A549 (cell line): Measurements from ENCODE around the gene SLC22A31. TPM values are rescaled to one million over a fixed set of nuclear protein-coding genes. Genes with fewer than 3 reads are reported as not detected.

Experiments
- ATAC-seq, 2 experiments: fragments of 200-7000 bp in 1 of 2; fragments of >200 bp in 1 of 2; cut with Nextera tagmentation in 1 of 2; cut with Tn5 transposase in 1 of 2; 3 replicates each; pipeline versions ENCODE4 v1.8.0 to v1.9.1; 2018 to 2020; ENCODE audit warnings: mild to moderate bottlenecking in 1 of 2, moderate library complexity in 1 of 2
- CTCF ChIA-PET: fragments of 300-600 bp; sonication (Branson Sonifier 250); formaldehyde crosslinking; extraction: SDS; loops from one replicate; lab custom pipeline; 2021; ENCODE audit warnings: antibody characterized with exemption, inconsistent platforms; lab: Yijun Ruan, JAX
- POLR2A ChIA-PET: fragments of 350-600 bp; formaldehyde crosslinking; extraction: SDS; loops from one replicate; lab custom pipeline; 2021; ENCODE audit warnings: antibody characterized with exemption, inconsistent platforms; lab: Yijun Ruan, JAX
- DNase-seq, 2 experiments: peaks; one replicate each; pipeline versions ENCODE4 v3.0.0 to v3.0.0-alpha.2; 2011 to 2016; ENCODE audit warnings: low read depth in 1 of 2, low spot score in 1 of 2
- FAIRE-seq: peaks from 2 replicates; lab custom pipeline; 2011; peaks lifted over from hg19 to GRCh38; lab: Jason Lieb, UNC
- H3K27ac ChIP-seq, 2 experiments: fragments of >200 bp; sonication (Bioruptor Twin); formaldehyde crosslinking; 3 replicates each; pipeline ENCODE4 v1.5.1; 2016 to 2017
- H3K4me1 ChIP-seq: fragments of >200 bp; sonication (Bioruptor Twin); formaldehyde crosslinking; 3 replicates; pipeline ENCODE4 v1.6.1; 2016
- H3K4me2 ChIP-seq: fragments of >200 bp; sonication (Bioruptor Twin); formaldehyde crosslinking; 3 replicates; pipeline ENCODE4 v1.6.1; 2016
- H3K4me3 ChIP-seq: fragments of >200 bp; sonication (Bioruptor Twin); formaldehyde crosslinking; 3 replicates; pipeline ENCODE4 v1.5.1; 2016
- H3K9me3 ChIP-seq: fragments of >200 bp; sonication (Bioruptor Twin); formaldehyde crosslinking; 3 replicates; pipeline ENCODE4 v1.6.1; 2016
- BHLHE40 ChIP-seq: IDR thresholded peaks from 2 replicates; pipeline ENCODE4 v1.6.1; 2012; ENCODE audit warnings: low read depth, low read length, inconsistent platforms
- CBX2 ChIP-seq: fragments of 200-600 bp; sonication (generic); IDR thresholded peaks from 2 replicates; pipeline ENCODE4 v1.6.1; 2016; ENCODE audit warnings: low read depth, mild to moderate bottlenecking, borderline replicate concordance
- CEBPB ChIP-seq, 2 experiments: fragments of >200 bp in 1 of 2; sonication (Bioruptor Twin) in 1 of 2; formaldehyde crosslinking in 1 of 2; IDR thresholded peaks; 2 replicates each; pipeline ENCODE4 v1.6.1; 2012 to 2016
- CHD2 ChIP-seq: fragments of 150-350 bp; IDR thresholded peaks from 2 replicates; pipeline ENCODE4 v1.6.1; 2014; ENCODE audit warnings: low read length; ENCODE audit not compliant: partially characterized antibody
- CTCF ChIP-seq: fragments of >200 bp; sonication (Bioruptor Twin); formaldehyde crosslinking; IDR thresholded peaks from 3 replicates; pipeline ENCODE4 v1.5.1; 2016
- E2F6 ChIP-seq: IDR thresholded peaks from 2 replicates; pipeline ENCODE4 v1.6.1; 2012; ENCODE audit warnings: low read depth, borderline replicate concordance
- ESRRA ChIP-seq: fragments of 150-350 bp; IDR thresholded peaks from 2 replicates; pipeline ENCODE4 v1.6.1; 2014; ENCODE audit warnings: mild to moderate bottlenecking, low read length, borderline replicate concordance
- FOSL2 ChIP-seq, 2 experiments: fragments of 450-650 bp in 1 of 2; fragments of >200 bp in 1 of 2; sonication (Bioruptor Twin) in 1 of 2; formaldehyde crosslinking; IDR thresholded peaks; 2 replicates each; pipeline versions ENCODE4 v1.5.0 to v1.6.1; 2016 to 2020; ENCODE audit warnings: mild to moderate bottlenecking in 1 of 2, moderate library complexity in 1 of 2
- FOXS1 ChIP-seq: fragments of 250-450 bp; sonication (Bioruptor Pico); IDR thresholded peaks from 2 replicates; pipeline ENCODE4 v1.5.0; 2020; ENCODE audit warnings: mild to moderate bottlenecking, moderate library complexity
- GATA3 ChIP-seq: IDR thresholded peaks from 2 replicates; pipeline ENCODE4 v1.6.1; 2012; ENCODE audit warnings: borderline replicate concordance
- HDAC2 ChIP-seq: fragments of 200-600 bp; sonication (generic); IDR thresholded peaks from 2 replicates; pipeline ENCODE4 v1.6.1; 2016
- HOXB13 ChIP-seq: fragments of 250-450 bp; sonication (Bioruptor Pico); IDR thresholded peaks from 2 replicates; pipeline ENCODE4 v1.5.0; 2020; ENCODE audit warnings: low read depth, mild to moderate bottlenecking, moderate library complexity
- HOXB5 ChIP-seq: fragments of 250-450 bp; sonication (Bioruptor Pico); IDR thresholded peaks from 2 replicates; pipeline ENCODE4 v1.5.0; 2020; ENCODE audit warnings: mild to moderate bottlenecking, moderate library complexity
- JUN ChIP-seq, 2 experiments: fragments of >200 bp; sonication (Bioruptor Twin); formaldehyde crosslinking; IDR thresholded peaks; 2 replicates in 1 of 2; 3 replicates in 1 of 2; pipeline ENCODE4 v1.6.1; 2016 to 2017
- JUNB ChIP-seq: fragments of >200 bp; sonication (Bioruptor Twin); formaldehyde crosslinking; IDR thresholded peaks from 2 replicates; pipeline ENCODE4 v1.6.1; 2016
- MAZ ChIP-seq: fragments of 150-350 bp; IDR thresholded peaks from 2 replicates; pipeline ENCODE4 v1.6.1; 2014; ENCODE audit warnings: antibody characterized with exemption, low read depth, low read length, borderline replicate concordance
- NPAS2 ChIP-seq: fragments of 250-450 bp; sonication (Bioruptor Pico); IDR thresholded peaks from 2 replicates; pipeline ENCODE4 v1.8.0; 2022; ENCODE audit warnings: mild to moderate bottlenecking, moderate library complexity, borderline replicate concordance
- NR3C1 ChIP-seq: fragments of >200 bp; sonication (Bioruptor Twin); formaldehyde crosslinking; IDR thresholded peaks from 3 replicates; pipeline ENCODE4 v1.6.1; 2017
- PBX3 ChIP-seq: IDR thresholded peaks from 2 replicates; pipeline ENCODE4 v1.6.1; 2012
- RAD21 ChIP-seq, 2 experiments: fragments of >200 bp in 1 of 2; sonication (Bioruptor Twin) in 1 of 2; formaldehyde crosslinking in 1 of 2; IDR thresholded peaks in 1 of 2; conservative IDR thresholded peaks in 1 of 2; 2 replicates in 1 of 2; 3 replicates in 1 of 2; pipeline ENCODE4 v1.6.1; 2012 to 2018; ENCODE audit warnings: inconsistent platforms in 1 of 2
- RARB ChIP-seq: fragments of 250-450 bp; sonication (Bioruptor Pico); IDR thresholded peaks from 2 replicates; pipeline ENCODE4 v1.8.0; 2021; ENCODE audit warnings: mild to moderate bottlenecking, moderate library complexity
- RNF2 ChIP-seq: fragments of 200-600 bp; sonication (generic); IDR thresholded peaks from 2 replicates; pipeline ENCODE4 v1.6.1; 2016; ENCODE audit warnings: low read depth, mild to moderate bottlenecking, antibody characterized with exemption, moderate library complexity, borderline replicate concordance
- SMC3 ChIP-seq: fragments of >200 bp; sonication (Bioruptor Twin); formaldehyde crosslinking; IDR thresholded peaks from 3 replicates; pipeline ENCODE4 v1.6.1; 2018; ENCODE audit warnings: inconsistent platforms
- TFCP2L1 ChIP-seq: fragments of 250-450 bp; sonication (Bioruptor Pico); IDR thresholded peaks from 2 replicates; pipeline ENCODE4 v1.5.0; 2021; ENCODE audit warnings: mild to moderate bottlenecking
- TP53 ChIP-seq: fragments of 250-450 bp; sonication (Bioruptor Pico); IDR thresholded peaks from 2 replicates; pipeline ENCODE4 v1.5.0; 2021; ENCODE audit warnings: mild to moderate bottlenecking, moderate library complexity
- ZSCAN20 ChIP-seq: fragments of 250-450 bp; sonication (Bioruptor Pico); IDR thresholded peaks from 2 replicates; pipeline ENCODE4 v1.8.0; 2022; ENCODE audit warnings: mild to moderate bottlenecking, moderate library complexity
- WGBS: methylation state at CpG from one replicate; pipeline ENCODE4 v1.1.6; 2017; ENCODE audit errors: missing lambda C conversion rate; 5-methylcytosine and 5-hydroxymethylcytosine counted together
- polyA plus RNA-seq, 4 experiments: library from polyadenylated mRNA; depleted of rRNA in 3 of 4; stranded (reverse); fragments of >200 nt; fragmentation: RNase III in 1 of 4; extraction: RNeasy Plus Mini Kit Qiagen cat#74134 plus additional on column Dnase treatment in 1 of 4; gene quantifications; 2 replicates in 3 of 4; 3 replicates in 1 of 4; pipeline ENCODE4 v1.2.3, GENCODE V29; 2011 to 2017
- TF ChIP-seq, protein P1 (sequence below): IDR thresholded peaks from 2 replicates; pipeline ENCODE4 v1.6.1; 2012
- TF ChIP-seq, protein P2 (sequence below): fragments of >200 bp; sonication (Bioruptor Twin); formaldehyde crosslinking; IDR thresholded peaks from 2 replicates; pipeline ENCODE4 v1.6.1; 2016

Gene SLC22A31
- polyA plus RNA-seq, 2 of the 4 experiments (the other 2 are of a cell fraction): 0.36 to 0.77 TPM

- WGBS: 68% methylated on average over 5 of the region's 14 CpGs
- CTCF ChIA-PET: interaction anchor here (0.6 kb wide), 2 partner anchors 353 to 386 kb away, joined by 3 read pairs; no protein-coding TSS in a partner anchor
- FAIRE-seq: no peak
Measured at GRCh38 chr16:89169778-89170177, 30.6 kb downstream of the SLC22A31 start.

DNA sequence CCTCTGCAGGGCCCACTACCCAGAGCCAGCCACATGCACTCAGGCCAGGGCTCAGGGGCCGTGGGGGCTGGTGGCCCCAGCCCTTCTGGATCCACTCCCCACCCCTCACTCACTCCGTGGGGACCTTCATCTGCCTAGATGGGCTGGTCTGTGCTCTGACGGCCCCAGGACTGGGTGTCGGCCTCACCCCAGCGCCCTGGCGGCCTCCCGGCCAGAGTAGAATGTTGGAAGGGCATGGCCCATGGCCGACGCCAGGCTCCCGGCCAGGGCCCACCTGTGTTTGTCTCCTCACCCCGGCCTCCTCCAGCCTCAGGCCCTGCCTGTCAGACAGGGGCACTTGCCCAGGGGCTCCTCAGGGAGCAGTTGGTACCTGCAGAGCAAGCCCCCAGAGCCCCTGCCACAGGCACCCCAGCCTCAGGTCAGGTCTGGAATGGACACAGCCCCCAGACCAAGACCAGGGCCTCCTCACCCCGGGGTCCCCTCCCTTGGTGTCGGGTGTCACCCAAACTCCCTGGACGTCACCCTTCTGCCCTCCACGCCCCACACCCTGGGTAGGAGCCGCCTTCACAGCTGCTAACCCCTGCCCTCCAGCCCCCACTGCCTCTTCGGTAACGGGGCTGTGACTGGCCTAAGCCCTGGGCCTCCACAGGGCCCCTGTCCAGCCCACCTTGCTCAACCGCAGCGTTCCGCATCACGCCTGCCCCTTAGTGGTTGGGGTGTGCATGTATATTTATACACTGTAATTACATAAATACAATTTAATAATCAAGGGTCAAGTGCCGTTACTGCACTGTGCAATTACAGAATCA is 31.8 kb downstream of the SLC22A31 start:
- 64% methylated on average over 14 of the region's 23 CpGs for WGBS
- Histone ChIP-seq H3K9me3 (no peaks in the 10 kb centered on the region), H3K4me1 (peaks cover 21% of the 10 kb centered on the region), H3K27ac (no peak overlapping the region), H3K4me2 (no peak overlapping the region), H3K4me3 (no peak overlapping the region)
- TF ChIP-seq JUNB (no peak), ESRRA (no peak), CEBPB (IDR thresholded peaks at IDR 0.05) (no peak), RNF2 (no peak), ZSCAN20 (no peak), GATA3 (no peak), HDAC2 (no peak), RARB (no peak), MAZ (no peak)
- DNase-seq (no peak), FAIRE-seq (no peak), ATAC-seq (no peak)
- CTCF ChIA-PET: interaction anchor here (1.0 to 3.0 kb wide), 20 partner anchors 8 to 432 kb away, joined by 3 to 29 read pairs (median 8); partner anchors contain the start of gene APRT
- POLR2A ChIA-PET: no interaction called here

More at GRCh38 chr16:89169778-89170177, 30.6 kb downstream of the SLC22A31 start:
- no peak for DNase-seq
- POLR2A ChIA-PET: no interaction called here
- no peak overlapping the region for H3K27ac ChIP-seq
- no peak overlapping the region for H3K4me2 ChIP-seq
- ATAC-seq: no peak
- no peaks in the 10 kb centered on the region for H3K9me3 ChIP-seq
- TF ChIP-seq BHLHE40 (no peak), JUN (IDR thresholded peaks at IDR 0.05) (no peak), PBX3 (no peak)
- no peak overlapping the region for H3K4me3 ChIP-seq
- peaks cover 21% of the 10 kb centered on the region for H3K4me1 ChIP-seq

GRCh38 chr16:89167425-89167941 is 32.9 kb downstream of the SLC22A31 start:
- Histone ChIP-seq H3K4me1 (peaks cover 21% of the 10 kb centered on the region), H3K27ac (peak overlapping the region; percentile 71 to 80), H3K4me2 (peak overlapping the region; percentile 82), H3K4me3 (no peak overlapping the region), H3K9me3 (no peaks in the 10 kb centered on the region)
- ATAC-seq: peak; percentile 44 to 74
- no peak for FAIRE-seq
- peak; percentile 77 to 83 for DNase-seq
- 12% methylated on average over 5 of the region's 18 CpGs for WGBS
- ChIA-PET POLR2A (no interaction called here), CTCF (interaction anchor here (0.6 to 3.0 kb wide), 58 partner anchors 9 to 703 kb away, joined by 3 to 29 read pairs (median 4); partner anchors contain the start of genes APRT, GALNS, TRAPPC2L and ZNF778)
- TF ChIP-seq CTCF (peak; percentile 90), FOSL2 (IDR thresholded peaks at IDR 0.05) (no peak), FOSL2 (CRISPR knock-in tag; IDR thresholded peaks at IDR 0.05) (no peak), HOXB13 (CRISPR knock-in tag) (no peak), FOXS1 (no peak), PBX3 (0 out of 2 replicates have a peak, but pooled peaks have one; percentile 25), RARB (no peak), CEBPB (IDR thresholded peaks at IDR 0.05) (no peak), SMC3 (peak; percentile 90), CBX2 (no peak), TFCP2L1 (CRISPR knock-in tag) (no peak), TP53 (no peak), NR3C1 (no peak), HOXB5 (CRISPR knock-in tag) (no peak), RAD21 (conservative IDR thresholded peaks at IDR 0.05 in 1 of 2, IDR thresholded peaks at IDR 0.05 in 1 of 2) (peak; percentile 96 to 98), JUN (IDR thresholded peaks at IDR 0.05) (no peak), CHD2 (peak; percentile 69), NPAS2 (CRISPR knock-in tag) (no peak), MAZ (0 out of 2 replicates have a peak, but pooled peaks have one; percentile 35), E2F6 (no peak)
- TF ChIP-seq, protein P1, sequence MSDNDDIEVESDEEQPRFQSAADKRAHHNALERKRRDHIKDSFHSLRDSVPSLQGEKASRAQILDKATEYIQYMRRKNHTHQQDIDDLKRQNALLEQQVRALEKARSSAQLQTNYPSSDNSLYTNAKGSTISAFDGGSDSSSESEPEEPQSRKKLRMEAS: 0 out of 2 replicates have a peak, but pooled peaks have one; percentile 34
- TF ChIP-seq, protein P2, sequence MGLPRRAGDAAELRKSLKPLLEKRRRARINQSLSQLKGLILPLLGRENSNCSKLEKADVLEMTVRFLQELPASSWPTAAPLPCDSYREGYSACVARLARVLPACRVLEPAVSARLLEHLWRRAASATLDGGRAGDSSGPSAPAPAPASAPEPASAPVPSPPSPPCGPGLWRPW: no peak
